ENCODE data around the gene SHMT2.

Gene SHMT2

GRCh38 chr12:57229634-57230380, at the start of gene SHMT2:
SHMT2 (plus strand) TSS chr12:57229711; CDS start chr12:57229779, 68 bp downstream.
- peak; percentile 75 for FAIRE-seq

GRCh38 chr12:57180321-57180989, 49.1 kb upstream of the SHMT2 start:
- no peak for FAIRE-seq

DNA sequence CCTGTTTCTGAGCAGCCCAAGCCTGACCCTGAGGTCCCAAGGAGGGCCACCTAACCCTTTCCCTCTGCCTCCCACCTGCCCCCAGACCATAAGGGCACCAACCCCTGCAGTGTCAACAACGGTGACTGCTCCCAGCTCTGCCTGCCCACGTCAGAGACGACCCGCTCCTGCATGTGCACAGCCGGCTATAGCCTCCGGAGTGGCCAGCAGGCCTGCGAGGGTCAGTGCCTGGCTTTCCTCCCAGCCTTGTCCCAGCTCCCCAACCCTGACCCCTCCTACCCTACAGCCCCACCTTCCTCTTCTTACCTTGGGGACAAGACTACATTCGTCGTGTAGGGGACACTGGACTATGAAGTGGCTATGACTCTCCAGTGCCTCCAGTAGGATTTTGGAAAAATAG, 48.4 kb upstream of the SHMT2 start:
- no peak for FAIRE-seq

DNA sequence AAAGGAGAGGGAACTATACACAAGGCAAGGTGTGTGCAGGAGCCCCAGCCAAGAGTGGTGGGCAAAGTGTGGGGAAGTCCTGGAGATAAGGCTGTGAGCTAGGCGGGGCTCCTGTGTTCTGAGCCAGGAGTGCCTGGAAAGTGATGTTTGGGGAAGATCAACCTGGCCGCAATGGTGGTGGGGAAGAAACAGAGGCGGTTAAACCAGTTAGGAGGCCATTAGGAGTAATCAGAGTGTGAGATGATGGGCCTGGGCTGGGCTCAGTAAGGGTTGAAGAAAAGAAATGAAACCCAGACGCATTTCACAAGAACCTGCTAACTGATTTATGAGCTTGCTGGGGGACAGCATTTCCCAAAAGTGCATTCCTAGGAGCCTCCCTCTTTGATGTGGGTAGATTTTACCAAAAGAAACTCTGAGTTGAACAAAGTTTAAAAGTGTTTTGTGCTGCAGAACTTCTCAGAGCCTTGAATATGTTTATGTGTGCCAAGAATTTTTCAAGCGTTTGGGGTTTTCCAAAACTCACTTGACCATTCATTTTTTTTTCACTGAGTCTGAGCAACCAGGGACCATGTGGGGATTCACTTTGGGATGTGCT, 47.9 kb upstream of the SHMT2 start:
- no peak for FAIRE-seq

GRCh38 chr12:57182918-57183575, 46.5 kb upstream of the SHMT2 start:
- FAIRE-seq, result no peak

GRCh38 chr12:57183939-57184725, 45.4 kb upstream of the SHMT2 start:
- FAIRE-seq, result no peak

DNA sequence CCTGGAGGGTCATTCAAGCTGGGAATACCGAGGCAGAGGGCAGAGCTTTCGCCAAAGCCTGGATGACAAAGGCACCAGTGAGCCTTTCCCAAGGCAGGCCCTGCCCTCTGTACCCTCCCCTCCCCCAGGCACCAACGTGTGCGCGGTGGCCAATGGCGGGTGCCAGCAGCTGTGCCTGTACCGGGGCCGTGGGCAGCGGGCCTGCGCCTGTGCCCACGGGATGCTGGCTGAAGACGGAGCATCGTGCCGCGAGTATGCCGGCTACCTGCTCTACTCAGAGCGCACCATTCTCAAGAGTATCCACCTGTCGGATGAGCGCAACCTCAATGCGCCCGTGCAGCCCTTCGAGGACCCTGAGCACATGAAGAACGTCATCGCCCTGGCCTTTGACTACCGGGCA, 44.1 kb upstream of the SHMT2 start:
- no peak for FAIRE-seq

DNA sequence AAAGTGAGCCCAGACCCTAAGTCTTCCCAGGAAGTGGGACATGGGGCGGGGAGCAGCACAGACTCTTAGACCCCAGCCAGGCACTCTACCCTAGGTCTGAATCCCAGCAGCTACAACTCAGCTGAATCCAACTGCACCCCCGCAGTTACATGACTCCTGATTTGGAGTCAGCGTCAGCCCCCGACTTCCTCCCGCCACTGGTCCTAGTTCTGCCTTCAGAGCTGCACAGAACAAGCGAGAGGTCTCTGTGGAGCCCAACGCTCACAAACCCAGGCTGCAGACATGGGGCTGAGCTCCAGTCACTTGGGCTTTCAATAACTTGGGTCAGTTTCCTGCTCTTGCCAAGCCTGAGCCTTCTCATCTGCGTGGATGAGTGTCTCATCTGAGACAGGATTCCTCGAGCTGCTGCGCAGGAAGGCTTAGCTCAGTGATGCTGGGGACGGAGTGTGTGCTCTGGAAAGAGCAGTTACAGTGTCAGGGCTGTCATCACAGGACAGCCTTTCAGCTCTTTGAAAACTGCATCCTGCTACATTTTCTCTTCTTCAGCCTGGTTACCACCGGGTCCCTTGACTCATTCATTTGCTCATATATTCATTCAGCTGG, 43.5 kb upstream of the SHMT2 start:
- FAIRE-seq, result no peak

DNA sequence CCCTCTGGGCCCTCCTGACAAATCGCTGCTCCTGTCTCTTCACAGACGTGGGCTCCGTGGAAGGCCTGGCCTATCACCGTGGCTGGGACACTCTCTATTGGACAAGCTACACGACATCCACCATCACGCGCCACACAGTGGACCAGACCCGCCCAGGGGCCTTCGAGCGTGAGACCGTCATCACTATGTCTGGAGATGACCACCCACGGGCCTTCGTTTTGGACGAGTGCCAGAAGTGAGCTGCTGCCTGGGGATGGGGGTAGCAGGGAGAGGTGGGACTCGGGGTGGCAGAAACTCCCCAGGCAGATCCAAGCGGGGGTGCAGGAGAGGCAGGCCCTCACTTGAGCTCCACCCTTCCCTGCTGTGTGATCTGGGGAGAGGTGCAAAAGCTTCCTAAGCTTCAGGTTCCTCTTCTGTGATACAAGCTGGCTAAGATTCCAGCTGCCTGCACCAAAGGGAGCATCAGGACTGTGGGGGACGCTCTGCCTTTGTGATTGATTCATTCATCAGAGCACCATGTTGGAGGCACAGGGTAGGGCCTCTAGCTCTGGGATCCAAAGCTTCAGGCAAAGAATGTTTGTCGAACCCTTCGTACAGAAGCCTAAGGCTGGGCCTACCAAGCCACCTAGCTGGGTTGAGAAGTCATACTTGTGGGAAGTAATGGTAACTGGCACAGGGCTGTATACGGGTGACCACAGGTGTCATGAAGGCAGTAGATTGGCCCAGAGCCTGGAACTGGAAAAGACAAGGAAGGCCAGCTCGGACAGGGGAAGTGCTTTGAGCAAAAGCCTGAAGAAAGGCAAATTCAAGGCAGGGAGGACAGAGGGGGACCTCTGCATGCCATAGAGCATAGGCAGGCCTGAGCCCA, 42.1 kb upstream of the SHMT2 start:
- no peak for FAIRE-seq

DNA sequence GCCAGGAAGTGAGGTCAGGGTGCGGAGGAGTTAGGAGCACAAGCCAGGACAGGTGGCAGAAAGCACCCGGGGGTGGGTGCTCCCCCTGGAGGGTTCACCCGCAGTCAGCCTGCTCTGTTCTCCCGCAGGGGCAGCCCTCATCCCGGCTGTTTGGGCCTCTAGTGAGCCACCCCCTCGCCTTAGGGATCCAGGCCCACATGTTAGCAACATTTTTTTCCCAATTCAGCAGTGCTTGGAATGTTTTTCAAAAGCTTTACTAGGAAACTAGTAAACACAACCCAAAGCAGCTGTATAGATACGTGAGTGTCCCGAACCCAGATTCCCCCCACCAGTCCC, 41.5 kb upstream of the SHMT2 start:
- FAIRE-seq, result no peak

GRCh38 chr12:57190037-57190436, 39.5 kb upstream of the SHMT2 start:
- FAIRE-seq, result no peak

GRCh38 chr12:57190821-57191220, 38.7 kb upstream of the SHMT2 start:
- no peak for FAIRE-seq

GRCh38 chr12:57191410-57191809, 38.1 kb upstream of the SHMT2 start:
- no peak for FAIRE-seq

- FAIRE-seq, result no peak
Measured at GRCh38 chr12:57192920-57193319, 36.6 kb upstream of the SHMT2 start.

DNA sequence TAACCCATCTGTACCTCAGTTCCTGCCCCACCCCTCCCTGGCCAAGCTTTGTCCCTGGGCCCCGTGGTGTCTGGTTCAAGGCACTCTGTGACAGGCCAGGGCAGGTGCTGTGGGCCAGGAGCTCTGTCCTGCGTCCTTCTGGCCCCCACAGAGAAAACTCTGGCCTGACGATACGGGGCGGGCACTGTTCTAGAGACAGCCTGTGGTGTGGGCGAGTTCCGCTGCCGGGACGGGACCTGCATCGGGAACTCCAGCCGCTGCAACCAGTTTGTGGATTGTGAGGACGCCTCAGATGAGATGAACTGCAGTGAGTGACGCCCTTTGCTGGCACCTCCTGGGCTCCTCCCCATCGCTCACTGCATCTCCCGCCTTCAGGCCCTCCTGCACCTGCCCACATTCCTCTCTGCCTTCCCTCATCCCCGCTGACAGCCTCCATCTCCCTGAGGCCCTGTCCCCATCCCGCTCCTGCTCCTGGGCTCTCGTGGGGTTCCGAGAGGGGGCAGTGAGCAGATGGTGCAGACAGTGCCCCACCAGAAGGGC, 35.7 kb upstream of the SHMT2 start:
- no peak for FAIRE-seq

GRCh38 chr12:57194253-57194652, 35.3 kb upstream of the SHMT2 start:
- FAIRE-seq, result no peak

DNA sequence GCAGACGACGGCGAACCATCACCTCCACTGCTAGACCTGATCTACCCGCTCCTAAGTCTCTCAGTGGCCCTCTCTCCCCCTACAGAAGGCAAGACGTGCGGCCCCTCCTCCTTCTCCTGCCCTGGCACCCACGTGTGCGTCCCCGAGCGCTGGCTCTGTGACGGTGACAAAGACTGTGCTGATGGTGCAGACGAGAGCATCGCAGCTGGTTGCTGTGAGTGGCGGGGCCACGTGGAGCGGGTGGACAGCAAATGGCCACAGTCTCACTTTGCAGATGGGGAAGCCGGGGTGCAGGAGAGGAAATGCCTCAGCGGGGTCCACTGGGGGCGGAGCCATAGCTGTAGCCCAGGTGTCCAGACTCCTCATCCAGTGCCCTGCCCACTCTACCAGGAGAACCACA, 34.3 kb upstream of the SHMT2 start:
- no peak for FAIRE-seq

- no peak for FAIRE-seq
Measured at GRCh38 chr12:57195611-57196371, 33.7 kb upstream of the SHMT2 start.

GRCh38 chr12:57196439-57196838, 33.1 kb upstream of the SHMT2 start:
- no peak for FAIRE-seq

DNA sequence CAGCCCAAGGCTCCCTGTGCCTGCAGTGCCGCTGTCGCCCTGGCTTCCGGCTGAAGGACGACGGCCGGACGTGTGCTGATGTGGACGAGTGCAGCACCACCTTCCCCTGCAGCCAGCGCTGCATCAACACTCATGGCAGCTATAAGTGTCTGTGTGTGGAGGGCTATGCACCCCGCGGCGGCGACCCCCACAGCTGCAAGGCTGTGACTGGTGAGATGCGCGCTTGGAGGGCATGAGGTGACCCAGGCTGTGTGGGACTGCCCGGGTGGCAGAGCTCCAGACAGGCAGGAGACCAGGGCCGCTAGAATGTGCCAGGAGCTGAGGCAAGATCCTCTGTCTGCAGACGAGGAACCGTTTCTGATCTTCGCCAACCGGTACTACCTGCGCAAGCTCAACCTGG, 32.6 kb upstream of the SHMT2 start:
- no peak for FAIRE-seq
